WTC11 (cell line): Measurements from ENCODE around the gene COL16A1. TPM values are rescaled to one million over a fixed set of nuclear protein-coding genes. Genes with fewer than 3 reads are reported as not detected.

ENCODE experiments used
- ATAC-seq: fragments of 200-7000 bp; cut with Tn5 transposase; 2 replicates; pipeline ENCODE4 v1.10.0; 2021; ENCODE audit warnings: mild to moderate bottlenecking, moderate library complexity
- CTCF ChIA-PET: fragments of 300-600 bp; sonication (Branson Sonifier 250); formaldehyde crosslinking; loops from one replicate; lab custom pipeline; 2021; ENCODE audit warnings: antibody characterized with exemption; lab: Charles Lee
- POLR2A ChIA-PET: fragments of 350-600 bp; sonication (Branson Sonifier 250); formaldehyde crosslinking; loops from one replicate; lab custom pipeline; 2021; ENCODE audit warnings: antibody characterized with exemption; lab: Charles Lee
- DNase-seq: peaks from one replicate; pipeline ENCODE4 v3.0.0; 2021; ENCODE audit warnings: low spot score
- H3K27ac Mint-ChIP-seq: 2 replicates; pipeline ENCODE4 v1.8.0; 2021; ENCODE audit warnings: mixed read lengths
- H3K27me3 Mint-ChIP-seq: 2 replicates; pipeline ENCODE4 v1.8.0; 2021; ENCODE audit warnings: low read depth, mild to moderate bottlenecking, moderate library complexity, mixed read lengths
- H3K36me3 Mint-ChIP-seq: 2 replicates; pipeline ENCODE4 v1.8.0; 2021; ENCODE audit warnings: mixed read lengths
- H3K4me1 Mint-ChIP-seq: 2 replicates; pipeline ENCODE4 v1.8.0; 2022; ENCODE audit warnings: mixed read lengths
- H3K4me3 Mint-ChIP-seq: 2 replicates; pipeline ENCODE4 v1.8.0; 2021; ENCODE audit warnings: mild to moderate bottlenecking, moderate library complexity, mixed read lengths
- H3K9me3 Mint-ChIP-seq: 2 replicates; pipeline ENCODE4 v1.8.0; 2021; ENCODE audit warnings: mixed read lengths
- AR ChIP-seq: fragments of 250-450 bp; sonication (Bioruptor Pico); IDR thresholded peaks from 2 replicates; pipeline ENCODE4 v1.9.0; 2021; ENCODE audit warnings: mild to moderate bottlenecking
- ATF2 ChIP-seq: sonication (generic); formaldehyde crosslinking; IDR thresholded peaks from 2 replicates; pipeline ENCODE4 v1.8.1; 2022; ENCODE audit warnings: low read depth, missing genetic modification reagents, borderline replicate concordance
- ATF3 ChIP-seq: sonication (generic); formaldehyde crosslinking; conservative IDR thresholded peaks from 2 replicates; pipeline ENCODE4 v1.8.1; 2022; ENCODE audit warnings: mild to moderate bottlenecking, missing genetic modification reagents
- CDX4 ChIP-seq: fragments of 250-450 bp; sonication (Bioruptor Pico); IDR thresholded peaks from 2 replicates; pipeline ENCODE4 v1.9.0; 2021; ENCODE audit warnings: moderate library complexity, mild to moderate bottlenecking, inconsistent platforms, borderline replicate concordance
- CTCF ChIP-seq: fragments of 200-600 bp; IDR thresholded peaks from 2 replicates; pipeline ENCODE4 v1.8.0; 2022; ENCODE audit warnings: antibody characterized with exemption
- ETV6 ChIP-seq: sonication (generic); formaldehyde crosslinking; IDR thresholded peaks from 2 replicates; pipeline ENCODE4 v1.8.1; 2022; ENCODE audit warnings: mild to moderate bottlenecking, missing genetic modification reagents
- FOXJ3 ChIP-seq: sonication (generic); formaldehyde crosslinking; IDR thresholded peaks from 2 replicates; pipeline ENCODE4 v1.9.0; 2021; ENCODE audit warnings: missing genetic modification reagents, mild to moderate bottlenecking, borderline replicate concordance
- GABPB1 ChIP-seq: sonication (generic); formaldehyde crosslinking; IDR thresholded peaks from 2 replicates; pipeline ENCODE4 v1.8.1; 2023; ENCODE audit warnings: mild to moderate bottlenecking, missing genetic modification reagents
- GRHL2 ChIP-seq: fragments of 250-450 bp; sonication (Bioruptor Pico); IDR thresholded peaks from 2 replicates; pipeline ENCODE4 v1.8.0; 2022; ENCODE audit warnings: mild to moderate bottlenecking, moderate library complexity; ENCODE audit not compliant: insufficient replicate concordance, severe bottlenecking
- IRF1 ChIP-seq: sonication (generic); formaldehyde crosslinking; IDR thresholded peaks from 2 replicates; pipeline ENCODE4 v1.8.0; 2023; ENCODE audit warnings: missing genetic modification reagents
- JAZF1 ChIP-seq: fragments of 250-450 bp; sonication (Bioruptor Pico); IDR thresholded peaks from 2 replicates; pipeline ENCODE4 v1.9.0; 2021; ENCODE audit warnings: moderate library complexity, mild to moderate bottlenecking, inconsistent platforms
- KAT7 ChIP-seq: sonication (generic); formaldehyde crosslinking; IDR thresholded peaks from 2 replicates; pipeline ENCODE4 v1.8.1; 2023; ENCODE audit warnings: missing genetic modification reagents, mild to moderate bottlenecking, borderline replicate concordance
- MLX ChIP-seq: sonication (generic); formaldehyde crosslinking; IDR thresholded peaks from 2 replicates; pipeline ENCODE4 v1.8.1; 2023; ENCODE audit warnings: mild to moderate bottlenecking, missing genetic modification reagents, moderate library complexity
- NFE2L1 ChIP-seq: sonication (generic); formaldehyde crosslinking; IDR thresholded peaks from 2 replicates; pipeline ENCODE4 v1.8.1; 2023; ENCODE audit warnings: missing genetic modification reagents
- NFYB ChIP-seq: sonication (generic); formaldehyde crosslinking; conservative IDR thresholded peaks from 2 replicates; pipeline ENCODE4 v1.8.0; 2022; ENCODE audit warnings: low read depth, missing genetic modification reagents
- OVOL2 ChIP-seq: fragments of 250-450 bp; sonication (Bioruptor Pico); IDR thresholded peaks from 2 replicates; pipeline ENCODE4 v1.9.0; 2021; ENCODE audit warnings: mild to moderate bottlenecking, borderline replicate concordance
- RORB ChIP-seq: fragments of 250-450 bp; sonication (Bioruptor Pico); IDR thresholded peaks from 2 replicates; pipeline ENCODE4 v1.9.0; 2021; ENCODE audit warnings: mild to moderate bottlenecking
- SMAD4 ChIP-seq: sonication (generic); formaldehyde crosslinking; IDR thresholded peaks from 2 replicates; pipeline ENCODE4 v1.8.0; 2022; ENCODE audit warnings: mild to moderate bottlenecking, missing genetic modification reagents
- TCF7 ChIP-seq: sonication (generic); formaldehyde crosslinking; IDR thresholded peaks from 2 replicates; pipeline ENCODE4 v1.8.0; 2022; ENCODE audit warnings: mild to moderate bottlenecking, low read depth, missing genetic modification reagents, moderate library complexity
- TEAD1 ChIP-seq: sonication (generic); formaldehyde crosslinking; IDR thresholded peaks from 2 replicates; pipeline ENCODE4 v1.8.0; 2022; ENCODE audit warnings: mild to moderate bottlenecking, missing genetic modification reagents
- USF2 ChIP-seq: sonication (generic); formaldehyde crosslinking; IDR thresholded peaks from 2 replicates; pipeline ENCODE4 v1.8.1; 2023; ENCODE audit warnings: mild to moderate bottlenecking, missing genetic modification reagents, moderate library complexity
- ZNF263 ChIP-seq: sonication (generic); formaldehyde crosslinking; IDR thresholded peaks from 2 replicates; pipeline ENCODE4 v1.8.1; 2022; ENCODE audit warnings: low read depth, mild to moderate bottlenecking, moderate library complexity, missing genetic modification reagents
- ZNF317 ChIP-seq: sonication (generic); formaldehyde crosslinking; IDR thresholded peaks from 2 replicates; pipeline ENCODE4 v1.8.1; 2023; ENCODE audit warnings: low read depth, mild to moderate bottlenecking, moderate library complexity, missing genetic modification reagents, borderline replicate concordance
- total RNA-seq: library from RNA; stranded (reverse); gene quantifications from 3 replicates; pipeline ENCODE4 v1.2.3, GENCODE V29; 2021

COL16A1 gene
- total RNA-seq, 1 experiment from 2014 or later = 8.8 TPM

GRCh38 chr1:31669433-31669785 lies 34.4 kb downstream of the COL16A1 start:
- no peaks in the 10 kb centered on the region for H3K27me3 Mint-ChIP-seq
- no peaks in the 10 kb centered on the region for H3K9me3 Mint-ChIP-seq
- CTCF ChIA-PET = interaction anchor here (0.7 to 4.1 kb wide), 25 partner anchors 8 to 295 kb away, joined by 3 to 46 read pairs (median 5); partner anchors contain the start of genes COL16A1 and PEF1
- POLR2A ChIA-PET = no interaction called here
- H3K4me1 Mint-ChIP-seq = peaks cover 19% of the 10 kb centered on the region
- H3K36me3 Mint-ChIP-seq = no peaks in the 10 kb centered on the region
- ATAC-seq = no peak
- TF ChIP-seq GRHL2 (CRISPR knock-in tag) (no peak), TEAD1 (CRISPR knock-in tag) (no peak), RORB (CRISPR knock-in tag) (no peak), IRF1 (CRISPR knock-in tag) (no peak), ETV6 (CRISPR knock-in tag) (no peak), AR (CRISPR knock-in tag) (no peak), KAT7 (CRISPR knock-in tag) (no peak), NFE2L1 (CRISPR knock-in tag) (no peak), JAZF1 (CRISPR knock-in tag) (no peak), CTCF (no peak), ATF3 (no peak), MLX (CRISPR knock-in tag) (no peak), OVOL2 (CRISPR knock-in tag) (no peak), USF2 (CRISPR knock-in tag) (no peak), FOXJ3 (CRISPR knock-in tag) (no peak), NFYB (CRISPR knock-in tag) (no peak), GABPB1 (CRISPR knock-in tag) (no peak), TCF7 (CRISPR knock-in tag) (no peak)
- DNase-seq = no peak
- no peak overlapping the region for H3K4me3 Mint-ChIP-seq
- H3K27ac Mint-ChIP-seq = 0 out of 2 replicates have a peak overlapping the region, but pooled peaks have one; percentile 43

GRCh38 chr1:31668303-31668883 lies 35.4 kb downstream of the COL16A1 start:
- Mint-ChIP-seq H3K4me1 (peaks cover 19% of the 10 kb centered on the region), H3K36me3 (no peaks in the 10 kb centered on the region), H3K9me3 (no peaks in the 10 kb centered on the region), H3K27ac (no peak overlapping the region), H3K4me3 (no peak overlapping the region), H3K27me3 (no peaks in the 10 kb centered on the region)
- ATAC-seq (no peak), DNase-seq (no peak)
- ChIA-PET CTCF (interaction anchor here (0.9 to 1.6 kb wide), 3 partner anchors 36 to 121 kb away, joined by 3 to 4 read pairs (median 4); partner anchors contain the start of gene COL16A1), POLR2A (no interaction called here)
- TF ChIP-seq ATF2 (CRISPR knock-in tag) (no peak), GABPB1 (CRISPR knock-in tag) (no peak), ZNF263 (CRISPR knock-in tag) (no peak), SMAD4 (CRISPR knock-in tag) (no peak), ZNF317 (CRISPR knock-in tag) (no peak), NFE2L1 (CRISPR knock-in tag) (no peak), CDX4 (CRISPR knock-in tag) (no peak), OVOL2 (CRISPR knock-in tag) (no peak)
